Activated CD4-positive, CD25-positive, alpha-beta regulatory T cell treated with anti-CD3 and anti-CD28 coated beads, Interleukin-2, amount 50 U/mL, for 16 hours (primary cell): ENCODE measurements around the gene RGL1.

Source experiments
- DNase-seq: peaks from one replicate; pipeline ENCODE4 v3.0.0-alpha.2; 2020; ENCODE audit warnings: low read depth, low spot score

The RGL1 gene

DNA sequence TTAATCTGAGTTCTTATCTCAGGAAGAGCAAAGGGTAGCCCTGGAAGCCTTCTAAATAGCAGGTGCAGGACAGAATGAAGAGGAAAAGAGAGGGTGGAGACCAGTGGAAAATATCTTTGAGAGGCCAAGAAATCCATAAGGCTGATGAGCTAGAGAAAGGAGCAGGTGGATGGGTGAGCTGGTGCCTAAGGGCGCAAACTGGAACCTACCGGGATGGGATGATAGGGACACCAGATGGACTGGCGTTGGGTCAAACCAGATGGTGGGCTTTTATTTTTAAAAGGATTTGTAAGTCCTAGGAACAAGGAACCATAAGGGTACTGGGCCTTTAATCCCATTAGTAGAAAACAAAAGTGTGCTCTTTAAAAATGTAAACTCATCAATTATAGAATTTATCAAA, 59.7 kb downstream of the RGL1 start:
- DNase-seq: no peak

- DNase-seq: no peak
These were observed 64.3 kb downstream of the RGL1 start for GRCh38 chr1:183869230-183869629.

DNA sequence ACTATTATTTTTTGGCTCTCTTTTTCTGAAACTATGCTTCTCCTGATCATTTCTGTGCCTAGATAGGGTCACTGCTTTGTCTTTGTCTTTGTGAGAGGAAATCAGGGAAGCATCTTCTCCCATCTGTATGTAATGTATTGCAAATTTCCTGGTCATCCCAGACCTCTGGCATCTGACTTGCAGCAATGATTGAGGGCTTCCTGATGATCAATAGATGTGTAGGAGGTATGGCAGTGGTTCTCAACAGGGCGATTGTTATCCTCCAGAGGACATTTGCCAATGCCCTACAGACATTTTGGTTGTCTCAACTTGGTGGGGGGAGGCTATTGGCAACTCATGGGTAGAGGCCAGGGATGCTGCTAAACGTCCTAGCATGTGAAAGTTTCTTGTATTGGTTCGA, 64.7 kb downstream of the RGL1 start:
- no peak for DNase-seq

GRCh38 chr1:183870351-183871077, 65.6 kb downstream of the RGL1 start:
- DNase-seq: no peak

GRCh38 chr1:183871142-183871541, 66.2 kb downstream of the RGL1 start:
- DNase-seq: no peak

GRCh38 chr1:183871601-183872000, 66.7 kb downstream of the RGL1 start:
- DNase-seq: no peak

GRCh38 chr1:183872403-183872802, 67.5 kb downstream of the RGL1 start:
- DNase-seq: no peak

DNA sequence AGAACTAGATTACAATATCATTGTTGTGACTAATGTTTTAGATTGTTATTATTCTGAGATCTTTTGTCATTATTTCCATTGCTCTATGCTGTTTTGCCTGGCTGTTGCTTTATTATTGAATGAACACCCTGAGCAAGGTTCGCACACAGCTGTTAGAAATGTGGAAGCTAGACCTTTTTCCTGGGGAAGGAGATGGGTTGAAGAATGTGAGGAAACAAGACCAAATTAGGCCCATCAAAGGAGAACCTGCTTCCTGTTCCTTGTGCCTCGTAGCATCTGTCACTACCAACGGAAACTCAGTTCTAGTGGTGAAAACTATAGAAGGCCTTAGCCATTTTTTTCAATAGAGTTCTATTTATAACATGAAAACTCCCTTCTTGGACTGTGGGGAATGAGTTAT, 68.7 kb downstream of the RGL1 start:
- no peak for DNase-seq

- DNase-seq: no peak
These were observed 71.4 kb downstream of the RGL1 start for GRCh38 chr1:183876309-183876708.

- no peak for DNase-seq
These were observed 72.3 kb downstream of the RGL1 start for GRCh38 chr1:183877053-183877720.

DNA sequence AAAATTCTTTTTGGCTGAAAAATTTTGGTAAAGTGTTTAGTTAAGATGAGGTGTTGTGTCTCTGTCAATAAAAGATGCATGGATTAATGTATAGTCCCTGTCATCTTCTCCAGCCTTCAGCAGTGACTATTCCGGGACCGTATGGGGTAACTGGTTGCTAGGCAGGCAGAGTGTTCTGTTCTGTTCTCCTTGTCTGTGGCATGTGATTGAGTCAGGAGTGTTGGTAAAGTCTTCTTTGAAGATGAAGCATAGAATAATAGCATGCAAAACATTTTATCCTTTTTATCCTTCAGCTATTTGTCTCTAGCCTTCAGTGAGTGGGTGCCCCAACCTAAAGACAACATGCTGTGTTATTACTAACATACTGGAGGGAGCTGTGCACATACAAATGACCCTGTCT, 74.6 kb downstream of the RGL1 start:
- DNase-seq: no peak

DNA sequence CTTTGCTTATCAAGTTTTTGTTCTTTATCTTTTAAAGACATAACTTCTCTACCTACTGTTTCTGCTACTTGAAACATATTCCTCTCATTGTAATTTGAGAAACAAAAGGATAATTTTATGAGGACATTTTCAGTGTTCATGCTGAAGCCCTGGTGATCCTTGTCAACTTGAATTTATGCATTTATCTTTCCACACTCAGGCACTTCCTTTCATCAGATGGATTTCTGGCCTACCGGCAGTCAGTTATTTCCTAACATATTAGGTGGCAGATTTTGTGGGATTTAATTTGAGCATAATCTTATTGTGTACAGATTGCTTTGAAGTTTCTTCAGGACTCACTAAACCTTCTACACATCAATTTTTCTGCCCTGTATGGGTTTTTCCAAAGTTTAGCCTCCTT, 75.0 kb downstream of the RGL1 start:
- DNase-seq: no peak

GRCh38 chr1:183880531-183881243, 75.8 kb downstream of the RGL1 start:
- DNase-seq: no peak

DNA sequence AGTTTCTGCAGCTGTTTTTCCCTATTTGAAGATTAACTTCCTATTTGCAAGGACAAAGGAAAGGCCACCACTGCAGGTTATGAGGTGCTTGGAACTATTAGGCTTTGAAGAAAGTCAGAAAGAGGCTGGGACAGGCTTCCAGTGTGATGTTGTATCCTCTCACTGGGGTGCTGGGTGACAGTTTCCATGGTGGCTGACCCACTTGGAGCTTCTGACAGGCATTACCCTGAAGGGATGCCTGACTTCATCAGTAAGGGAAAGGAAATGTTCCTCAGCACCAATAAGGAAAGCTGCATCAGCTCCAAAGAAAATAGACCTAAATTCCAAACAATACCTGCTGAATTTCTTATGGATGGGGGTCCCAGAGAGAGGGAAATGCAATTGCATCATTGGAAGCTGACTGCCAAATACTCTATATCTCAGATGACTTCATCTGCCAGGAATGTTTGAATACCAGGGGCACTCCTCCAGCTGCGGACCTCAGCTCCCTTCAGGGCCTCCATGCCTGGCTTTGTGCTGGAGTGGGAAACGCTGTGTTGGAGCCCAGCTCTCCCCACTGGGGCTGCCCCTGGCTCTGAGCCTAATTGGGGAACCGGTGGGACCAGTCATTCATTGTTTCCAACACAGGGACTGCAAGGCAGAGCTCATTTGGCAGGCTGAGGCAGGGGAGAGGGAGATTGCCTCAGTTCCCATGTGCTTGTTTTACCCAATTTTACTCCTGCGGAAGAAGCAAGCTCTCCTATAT, 76.6 kb downstream of the RGL1 start:
- no peak for DNase-seq

DNA sequence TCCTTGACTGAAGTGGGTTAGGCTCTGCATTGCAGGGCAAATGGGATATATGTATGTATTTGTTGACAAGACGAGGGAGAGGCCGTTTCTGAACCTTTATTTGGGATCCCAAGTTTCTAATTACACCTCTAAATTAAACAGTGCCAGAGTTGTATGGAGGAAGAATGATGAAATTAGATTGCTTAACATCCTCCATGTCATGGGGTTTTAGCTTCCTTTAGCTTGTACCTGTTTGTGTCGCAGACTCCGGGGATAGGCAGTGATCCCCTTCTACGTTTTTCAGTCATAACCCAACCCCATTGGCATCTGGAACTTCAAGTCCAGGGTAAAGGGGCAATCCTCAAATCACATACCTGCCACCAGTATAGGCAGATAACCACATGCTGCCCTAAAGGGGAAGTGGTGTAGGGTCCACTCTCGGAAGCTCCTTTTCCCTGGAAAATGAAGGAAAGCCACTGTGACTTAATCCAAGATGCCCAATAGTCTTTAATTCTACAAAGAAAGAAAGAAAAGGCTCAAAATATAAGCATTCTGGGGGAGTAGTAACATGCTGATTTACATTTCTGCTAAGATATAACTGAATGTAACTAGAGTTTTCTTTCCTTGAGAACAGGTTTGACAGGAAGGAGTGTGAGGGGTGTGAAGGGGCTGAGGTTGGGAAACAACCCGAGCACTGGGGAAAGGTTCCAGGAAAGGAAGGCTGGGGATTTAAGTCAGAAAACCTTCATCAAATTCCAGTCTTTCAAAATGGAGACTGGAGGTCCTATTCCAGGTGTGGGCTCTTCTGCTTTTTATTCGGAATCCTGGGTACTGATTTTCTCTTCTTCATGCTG, 77.6 kb downstream of the RGL1 start:
- no peak for DNase-seq

GRCh38 chr1:183883623-183884022, 78.7 kb downstream of the RGL1 start:
- DNase-seq: no peak

GRCh38 chr1:183884526-183884925, 79.6 kb downstream of the RGL1 start:
- DNase-seq: no peak

- no peak for DNase-seq
These were observed 80.3 kb downstream of the RGL1 start for GRCh38 chr1:183885142-183885735.

GRCh38 chr1:183886083-183886828, 81.3 kb downstream of the RGL1 start:
- no peak for DNase-seq

GRCh38 chr1:183886853-183887252, 81.9 kb downstream of the RGL1 start:
- DNase-seq: no peak
